ENCODE results near the gene FERMT3.

Gene FERMT3

GRCh38 chr11:64226507-64227051 is 20.1 kb downstream of the FERMT3 start:
- peak; percentile 81 for DNase-seq (ENCODE audit: extremely low spot score)
- ChIA-PET POLR2A (interaction anchor here (0.5 to 3.8 kb wide), 7 partner anchors 10 to 1662 kb away, joined by 3 to 21 read pairs (median 5); partner anchors contain the start of genes BAD, FERMT3, FIBP and FKBP2), CTCF (interaction anchor here (0.9 to 30.9 kb wide), 13 partner anchors 10 to 243 kb away, joined by 3 to 368 read pairs (median 5); partner anchors contain the start of genes CATSPERZ, FERMT3, FKBP2 and PLCB3)
- TF ChIP-seq, protein P1, sequence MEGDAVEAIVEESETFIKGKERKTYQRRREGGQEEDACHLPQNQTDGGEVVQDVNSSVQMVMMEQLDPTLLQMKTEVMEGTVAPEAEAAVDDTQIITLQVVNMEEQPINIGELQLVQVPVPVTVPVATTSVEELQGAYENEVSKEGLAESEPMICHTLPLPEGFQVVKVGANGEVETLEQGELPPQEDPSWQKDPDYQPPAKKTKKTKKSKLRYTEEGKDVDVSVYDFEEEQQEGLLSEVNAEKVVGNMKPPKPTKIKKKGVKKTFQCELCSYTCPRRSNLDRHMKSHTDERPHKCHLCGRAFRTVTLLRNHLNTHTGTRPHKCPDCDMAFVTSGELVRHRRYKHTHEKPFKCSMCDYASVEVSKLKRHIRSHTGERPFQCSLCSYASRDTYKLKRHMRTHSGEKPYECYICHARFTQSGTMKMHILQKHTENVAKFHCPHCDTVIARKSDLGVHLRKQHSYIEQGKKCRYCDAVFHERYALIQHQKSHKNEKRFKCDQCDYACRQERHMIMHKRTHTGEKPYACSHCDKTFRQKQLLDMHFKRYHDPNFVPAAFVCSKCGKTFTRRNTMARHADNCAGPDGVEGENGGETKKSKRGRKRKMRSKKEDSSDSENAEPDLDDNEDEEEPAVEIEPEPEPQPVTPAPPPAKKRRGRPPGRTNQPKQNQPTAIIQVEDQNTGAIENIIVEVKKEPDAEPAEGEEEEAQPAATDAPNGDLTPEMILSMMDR (IDR thresholded peaks at IDR 0.05; ENCODE audit: control extremely low read depth, extremely low read depth, low read depth, missing control alignments), result no peak

GRCh38 chr11:64227405-64227956 is 21.0 kb downstream of the FERMT3 start:
- no peak for DNase-seq (ENCODE audit: extremely low spot score)
- ChIA-PET CTCF (interaction anchor here (1.1 to 30.9 kb wide), 8 partner anchors 9 to 76 kb away, joined by 3 to 368 read pairs (median 5); partner anchors contain the start of genes CATSPERZ, FERMT3, PLCB3 and PPP1R14B), POLR2A (interaction anchor here (0.5 to 3.8 kb wide), 5 partner anchors 14 to 1661 kb away, joined by 3 to 21 read pairs (median 7); partner anchors contain the start of genes FERMT3, FIBP and FKBP2)
- TF ChIP-seq, protein P1 (IDR thresholded peaks at IDR 0.05; ENCODE audit: control extremely low read depth, extremely low read depth, low read depth, missing control alignments), result no peak

- no peak for DNase-seq (ENCODE audit: extremely low spot score)
- CTCF ChIA-PET, result interaction anchor here (1.1 to 30.9 kb wide), 3 partner anchors 19 to 75 kb away, joined by 3 to 368 read pairs (median 4); partner anchors contain the start of genes FERMT3 and PLCB3
- TF ChIP-seq, protein P1 (IDR thresholded peaks at IDR 0.05; ENCODE audit: control extremely low read depth, extremely low read depth, low read depth, missing control alignments), result no peak
- POLR2A ChIA-PET, result no interaction called here
Measured at GRCh38 chr11:64229090-64229743, 22.7 kb downstream of the FERMT3 start.

GRCh38 chr11:64229744-64230170 is 23.2 kb downstream of the FERMT3 start:
- ChIA-PET POLR2A (interaction anchor here (0.6 kb wide), 1 partner anchor 39 kb away, joined by 6 read pairs; no protein-coding TSS in a partner anchor), CTCF (interaction anchor here (30.9 kb wide), 1 partner anchor 19 kb away, joined by 368 read pairs; the partner anchor contains the start of gene FERMT3)
- DNase-seq (ENCODE audit: extremely low spot score), result no peak
- TF ChIP-seq, protein P1 (IDR thresholded peaks at IDR 0.05; ENCODE audit: control extremely low read depth, extremely low read depth, low read depth, missing control alignments), result no peak

- ChIA-PET POLR2A (interaction anchor here (0.6 kb wide), 1 partner anchor 40 kb away, joined by 6 read pairs; no protein-coding TSS in a partner anchor), CTCF (interaction anchor here (1.1 to 30.9 kb wide), 2 partner anchors 13 to 20 kb away, joined by 3 to 368 read pairs; partner anchors contain the start of gene FERMT3)
- DNase-seq (ENCODE audit: extremely low spot score), result peak; percentile 89
- TF ChIP-seq, protein P1 (IDR thresholded peaks at IDR 0.05; ENCODE audit: control extremely low read depth, extremely low read depth, low read depth, missing control alignments), result no peak
Measured at GRCh38 chr11:64230171-64230984, 23.9 kb downstream of the FERMT3 start, which contains the start of gene DNAJC4. Gene DNAJC4, plus strand, starts transcription at chr11:64230548. Its CDS starts 307 bp downstream, at chr11:64230855.
